SK-N-SH treated with all-trans-retinoic acid at 6 μM for 48 hours (cell line): ENCODE results near the gene LTK.

Experiments used
- ATAC-seq: fragments of 200-7000 bp; cut with Tn5 transposase; 3 replicates; pipeline ENCODE4 v1.9.1; 2020; ENCODE audit warnings: mild to moderate bottlenecking, moderate library complexity
- CREB5 ChIP-seq: fragments of 250-450 bp; sonication (Bioruptor Pico); IDR thresholded peaks from 2 replicates; pipeline ENCODE4 v1.5.1; 2020; ENCODE audit warnings: low read depth, mild to moderate bottlenecking, moderate library complexity
- CSDC2 ChIP-seq: fragments of 250-450 bp; sonication (Bioruptor Pico); IDR thresholded peaks from 2 replicates; pipeline ENCODE4 v1.5.0; 2020; ENCODE audit warnings: mild to moderate bottlenecking, moderate library complexity
- CSRNP3 ChIP-seq: fragments of 250-450 bp; sonication (Bioruptor Pico); IDR thresholded peaks from 2 replicates; pipeline ENCODE4 v1.5.1; 2021; ENCODE audit warnings: mild to moderate bottlenecking, moderate library complexity
- GLIS3 ChIP-seq: fragments of 250-450 bp; sonication (Bioruptor Pico); IDR thresholded peaks from 2 replicates; pipeline ENCODE4 v1.5.0; 2020; ENCODE audit warnings: mild to moderate bottlenecking, moderate library complexity
- ISL1 ChIP-seq: fragments of 250-450 bp; sonication (Bioruptor Pico); IDR thresholded peaks from 2 replicates; pipeline ENCODE4 v2.1.2; 2022; ENCODE audit warnings: mild to moderate bottlenecking, moderate library complexity
- OSR1 ChIP-seq: fragments of 250-450 bp; sonication (Bioruptor Pico); IDR thresholded peaks from 2 replicates; pipeline ENCODE4 v1.8.0; 2022; ENCODE audit warnings: moderate library complexity, mild to moderate bottlenecking, inconsistent platforms
- PATZ1 ChIP-seq: fragments of 250-450 bp; sonication (Bioruptor Pico); IDR thresholded peaks from 2 replicates; pipeline ENCODE4 v1.8.0; 2020; ENCODE audit warnings: mild to moderate bottlenecking, moderate library complexity, borderline replicate concordance
- POU6F1 ChIP-seq: fragments of 250-450 bp; sonication (Bioruptor Pico); IDR thresholded peaks from 2 replicates; pipeline ENCODE4 v1.8.0; 2021; ENCODE audit warnings: low read depth, mild to moderate bottlenecking, moderate library complexity, borderline replicate concordance
- SNAI2 ChIP-seq: fragments of 250-450 bp; sonication (Bioruptor Pico); IDR thresholded peaks from 2 replicates; pipeline ENCODE4 v1.5.0; 2020; ENCODE audit warnings: mild to moderate bottlenecking, moderate library complexity
- TCF4 ChIP-seq: fragments of 250-450 bp; sonication (Bioruptor Pico); IDR thresholded peaks from 2 replicates; pipeline ENCODE4 v1.8.0; 2021; ENCODE audit warnings: mild to moderate bottlenecking, moderate library complexity, borderline replicate concordance
- TOX ChIP-seq: fragments of 250-450 bp; sonication (Bioruptor Pico); IDR thresholded peaks from 2 replicates; pipeline ENCODE4 v1.8.0; 2021; ENCODE audit warnings: mild to moderate bottlenecking, moderate library complexity, borderline replicate concordance
- TSHZ2 ChIP-seq: fragments of 250-450 bp; sonication (Bioruptor Pico); IDR thresholded peaks from 2 replicates; pipeline ENCODE4 v1.5.0; 2020; ENCODE audit warnings: mild to moderate bottlenecking, moderate library complexity
- ZC3H10 ChIP-seq: fragments of 250-450 bp; sonication (Bioruptor Pico); IDR thresholded peaks from 2 replicates; pipeline ENCODE4 v1.5.1; 2021; ENCODE audit warnings: mild to moderate bottlenecking, moderate library complexity
- ZFP3 ChIP-seq: fragments of 250-450 bp; sonication (Bioruptor Pico); IDR thresholded peaks from 2 replicates; pipeline ENCODE4 v1.5.0; 2020; ENCODE audit warnings: mild to moderate bottlenecking, moderate library complexity
- ZFP30 ChIP-seq: fragments of 450-650 bp; formaldehyde crosslinking; IDR thresholded peaks from 2 replicates; pipeline ENCODE4 v1.5.0; 2022; ENCODE audit warnings: mild to moderate bottlenecking, moderate library complexity
- ZNF8 ChIP-seq: fragments of 450-650 bp; formaldehyde crosslinking; IDR thresholded peaks from 2 replicates; pipeline ENCODE4 v1.5.0; 2020; ENCODE audit warnings: mild to moderate bottlenecking, moderate library complexity

LTK gene

GRCh38 chr15:41536866-41537265, 23.2 kb upstream of the LTK start:
- no peak for ATAC-seq
- TF ChIP-seq CSRNP3 (CRISPR knock-in tag) (no peak), CREB5 (CRISPR knock-in tag) (no peak), TCF4 (CRISPR knock-in tag) (no peak)

GRCh38 chr15:41535544-41535943, 21.9 kb upstream of the LTK start:
- no peak for ATAC-seq
- TF ChIP-seq PATZ1 (CRISPR knock-in tag), result no peak

GRCh38 chr15:41530363-41530956, 16.8 kb upstream of the LTK start:
- no peak for TF ChIP-seq ZNF8
- peak; percentile 68 for TF ChIP-seq TCF4 (CRISPR knock-in tag)
- peak; percentile 55; the same call in 1 of the 2 replicates for TF ChIP-seq ISL1 (CRISPR knock-in tag)
- no peak for TF ChIP-seq POU6F1 (CRISPR knock-in tag)
- no peak for TF ChIP-seq ZFP3
- no peak for TF ChIP-seq ZC3H10 (CRISPR knock-in tag)
- TF ChIP-seq GLIS3 (CRISPR knock-in tag), result no peak
- no peak for TF ChIP-seq CREB5 (CRISPR knock-in tag)
- no peak for TF ChIP-seq CSDC2
- no peak for TF ChIP-seq PATZ1 (CRISPR knock-in tag)
- TF ChIP-seq SNAI2, result peak; percentile 16; the same call in 1 of the 2 replicates
- TF ChIP-seq OSR1 (CRISPR knock-in tag), result no peak
- TF ChIP-seq, all 23 proteins: peak for 3
- ATAC-seq, result peak; percentile 64; the same call in 2 of the 3 replicates

- peak; percentile 59 for ATAC-seq
- TF ChIP-seq ZC3H10 (CRISPR knock-in tag), result no peak
Measured at GRCh38 chr15:41523097-41523496, 9.5 kb upstream of the LTK start.

GRCh38 chr15:41521614-41522013, 8.0 kb upstream of the LTK start:
- ATAC-seq, result no peak
- no peak for TF ChIP-seq ZC3H10 (CRISPR knock-in tag)
- TF ChIP-seq ZFP30 (CRISPR knock-in tag), result no peak
- TF ChIP-seq GLIS3 (CRISPR knock-in tag), result no peak
- no peak for TF ChIP-seq POU6F1 (CRISPR knock-in tag)
- no peak for TF ChIP-seq SNAI2
- no peak for TF ChIP-seq TSHZ2 (CRISPR knock-in tag)
- no peak for TF ChIP-seq TOX (CRISPR knock-in tag)
- no peak for TF ChIP-seq ISL1 (CRISPR knock-in tag)
- no peak for TF ChIP-seq CREB5 (CRISPR knock-in tag)
